Peyer's patch (tissue), 4 donors: Measurements from ENCODE around the gene TENT5C. TPM values are rescaled to one million over a fixed set of nuclear protein-coding genes. Genes with fewer than 3 reads are reported as not detected.

ENCODE experiments used
- DNase-seq, 3 donors: peaks; one replicate each; pipeline ENCODE4 v3.0.0-alpha.2; 2017 to 2019
- H3K27ac ChIP-seq, 4 donors: fragments of 200-600 bp; sonication (generic); one replicate each; pipeline ENCODE4 v1.5.1; 2016 to 2019
- H3K27me3 ChIP-seq, 2 donors: fragments of 200-600 bp; sonication (generic); one replicate each; pipeline ENCODE4 v1.5.1; 2019
- H3K36me3 ChIP-seq, 3 donors: fragments of 200-600 bp; sonication (generic); one replicate each; pipeline ENCODE4 v1.5.1; 2016 to 2019
- H3K4me1 ChIP-seq, 4 donors: fragments of 200-600 bp; sonication (generic); one replicate each; pipeline ENCODE4 v1.5.1; 2016 to 2019
- H3K4me3 ChIP-seq, 4 donors: fragments of 200-600 bp; sonication (generic); 1 replicate in 3 of 4; 2 replicates in 1 of 4; pipeline ENCODE4 v1.5.1; 2016 to 2019; ENCODE audit warnings: mild to moderate bottlenecking in 1 of 4
- H3K9me3 ChIP-seq, 4 donors: fragments of 200-600 bp; sonication (generic); one replicate each; pipeline ENCODE4 v1.5.1; 2016 to 2019; ENCODE audit warnings: mild to moderate bottlenecking in 1 of 4
- POLR2A ChIP-seq, 2 donors: fragments of 450-650 bp; IDR thresholded peaks; one replicate each; pipeline ENCODE4 v1.5.1; 2017; ENCODE audit warnings: antibody characterized with exemption in 2 of 2, mild to moderate bottlenecking in 2 of 2, moderate library complexity in 2 of 2
- total RNA-seq, 4 donors: library from RNA; depleted of rRNA; stranded (reverse); fragments of >200 nt; gene quantifications; one replicate each; pipeline ENCODE4 v1.1.0, GENCODE V29; 2016
- TF ChIP-seq, protein P1 (sequence below), 6 experiments: fragments of 450-650 bp in 4 of 6; fragments of 200-600 bp in 2 of 6; sonication (generic) in 1 of 6; IDR thresholded peaks; one replicate each; pipeline ENCODE4 v1.5.1; 2017 to 2019; ENCODE audit warnings: antibody characterized with exemption in 6 of 6, mild to moderate bottlenecking in 3 of 6, moderate library complexity in 1 of 6

Gene TENT5C
- total RNA-seq, 4 donors from 2014 or later, result 6.4 to 20.6 (median 12.8) TPM

DNA sequence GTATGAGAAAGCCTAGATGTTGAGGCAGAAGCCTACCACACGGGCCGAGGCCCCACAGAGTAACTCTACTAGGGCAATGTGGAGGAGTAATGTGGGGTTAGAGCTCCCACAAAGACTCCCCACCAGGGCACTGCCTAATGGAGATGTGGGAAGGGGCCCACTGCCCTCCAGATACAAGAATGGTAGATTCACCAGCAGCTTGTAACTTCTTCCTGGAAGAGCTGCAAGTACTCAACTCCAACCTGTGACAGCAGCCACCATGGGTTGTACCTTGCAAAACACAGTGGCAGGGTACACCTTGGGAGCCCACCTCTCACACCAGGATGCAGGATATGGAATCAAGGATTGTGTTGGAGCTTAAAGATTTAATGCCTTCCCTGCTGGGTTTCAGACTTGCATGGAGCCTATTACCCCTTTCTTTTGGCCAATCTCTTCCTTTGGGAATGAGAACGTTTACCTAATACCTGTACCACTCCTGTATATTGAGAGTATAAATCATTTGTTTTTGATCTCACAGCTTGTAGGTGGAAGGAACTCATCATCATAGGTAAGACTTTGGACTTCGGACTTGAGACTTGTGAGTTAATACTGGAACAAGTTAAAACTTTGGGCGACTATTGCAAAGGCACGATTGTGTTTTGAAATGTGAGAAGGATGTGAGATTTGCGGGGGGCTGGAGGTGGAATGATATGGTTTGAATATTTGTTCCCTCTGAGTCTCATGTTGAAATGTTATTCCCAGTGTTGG is 57.5 kb downstream of the TENT5C start:
- no peak for DNase-seq
- no peaks in the 10 kb centered on the region for H3K9me3 ChIP-seq
- H3K36me3 ChIP-seq, result no peaks in the 10 kb centered on the region
- no peaks in the 10 kb centered on the region for H3K27me3 ChIP-seq
- H3K4me3 ChIP-seq, result no peak overlapping the region
- H3K4me1 ChIP-seq, result peaks cover 0 to 27% (median 18%) of the 10 kb centered on the region in 4 donors
- TF ChIP-seq, protein P1, sequence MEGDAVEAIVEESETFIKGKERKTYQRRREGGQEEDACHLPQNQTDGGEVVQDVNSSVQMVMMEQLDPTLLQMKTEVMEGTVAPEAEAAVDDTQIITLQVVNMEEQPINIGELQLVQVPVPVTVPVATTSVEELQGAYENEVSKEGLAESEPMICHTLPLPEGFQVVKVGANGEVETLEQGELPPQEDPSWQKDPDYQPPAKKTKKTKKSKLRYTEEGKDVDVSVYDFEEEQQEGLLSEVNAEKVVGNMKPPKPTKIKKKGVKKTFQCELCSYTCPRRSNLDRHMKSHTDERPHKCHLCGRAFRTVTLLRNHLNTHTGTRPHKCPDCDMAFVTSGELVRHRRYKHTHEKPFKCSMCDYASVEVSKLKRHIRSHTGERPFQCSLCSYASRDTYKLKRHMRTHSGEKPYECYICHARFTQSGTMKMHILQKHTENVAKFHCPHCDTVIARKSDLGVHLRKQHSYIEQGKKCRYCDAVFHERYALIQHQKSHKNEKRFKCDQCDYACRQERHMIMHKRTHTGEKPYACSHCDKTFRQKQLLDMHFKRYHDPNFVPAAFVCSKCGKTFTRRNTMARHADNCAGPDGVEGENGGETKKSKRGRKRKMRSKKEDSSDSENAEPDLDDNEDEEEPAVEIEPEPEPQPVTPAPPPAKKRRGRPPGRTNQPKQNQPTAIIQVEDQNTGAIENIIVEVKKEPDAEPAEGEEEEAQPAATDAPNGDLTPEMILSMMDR (IDR thresholded peaks at IDR 0.05), result no peak
- no peak for TF ChIP-seq POLR2A (IDR thresholded peaks at IDR 0.05)
- H3K27ac ChIP-seq, result peak overlapping the region; percentile 20 to 72 (median 68)

DNA sequence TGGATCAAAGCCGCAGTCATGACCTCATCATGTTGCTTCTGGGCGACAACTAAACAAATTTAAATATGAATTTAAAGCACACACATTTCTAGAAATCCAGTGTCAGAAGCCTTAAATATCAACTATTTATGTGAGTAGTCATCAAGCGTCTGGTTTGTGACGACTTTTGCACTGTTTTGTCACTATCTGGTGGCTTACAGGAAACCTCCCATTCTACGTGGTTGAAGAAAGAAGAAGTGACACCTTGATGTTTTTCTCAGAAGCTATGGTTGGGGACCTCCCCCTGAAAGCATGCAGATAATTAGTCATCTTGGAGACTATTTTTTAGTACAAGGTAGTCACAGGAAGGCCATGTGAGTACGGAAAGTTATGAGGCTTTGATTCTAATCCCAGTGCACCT is 58.5 kb downstream of the TENT5C start:
- H3K9me3 ChIP-seq, result no peaks in the 10 kb centered on the region
- DNase-seq, result peak in 2 of 3 donors; percentile 65 to 77
- peak overlapping the region; percentile 20 to 72 (median 68) for H3K27ac ChIP-seq

DNA sequence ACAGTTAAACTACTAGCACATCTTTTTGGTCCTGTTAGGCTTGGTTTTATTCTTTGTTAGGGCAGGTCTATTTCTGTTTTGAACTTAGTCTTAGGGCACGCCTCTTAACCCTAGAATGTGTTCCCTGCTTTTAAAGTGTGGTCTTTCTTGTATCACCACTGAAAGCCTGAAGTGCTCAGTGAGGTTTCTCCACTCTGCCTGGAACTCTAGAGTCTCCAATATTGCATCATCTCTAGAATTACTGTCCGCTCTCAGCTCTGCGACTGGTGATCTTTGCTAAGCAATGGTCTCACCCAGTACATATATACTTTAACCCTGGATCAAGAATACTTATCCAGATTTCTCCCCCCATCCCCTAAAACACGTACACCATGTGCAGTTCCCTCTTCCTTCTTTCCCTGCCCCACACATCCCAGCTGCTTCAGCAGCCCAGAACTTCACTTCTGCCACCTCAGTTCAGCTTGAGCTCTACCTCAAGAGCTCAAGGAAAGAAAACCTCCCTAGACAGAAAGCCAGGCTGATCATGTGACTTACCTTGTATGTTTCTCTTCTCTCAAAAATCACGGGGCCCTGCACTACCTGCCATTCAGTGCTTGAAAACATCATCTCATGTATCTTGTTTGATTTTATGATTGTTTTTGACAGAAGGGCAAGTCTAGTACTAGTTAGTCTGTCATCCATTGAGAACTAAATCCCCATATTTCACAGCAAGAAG is 59.9 kb downstream of the TENT5C start:
- TF ChIP-seq POLR2A (IDR thresholded peaks at IDR 0.05), result no peak
- TF ChIP-seq, protein P1 (IDR thresholded peaks at IDR 0.05), result no peak
- H3K27ac ChIP-seq, result peak overlapping the region in 2 of 4 donors; percentile 22 to 71
- H3K36me3 ChIP-seq, result no peaks in the 10 kb centered on the region

More for the DNA sequence above, 58.5 kb downstream of the TENT5C start:
- H3K4me3 ChIP-seq, result no peak overlapping the region
- TF ChIP-seq, protein P1 (IDR thresholded peaks at IDR 0.05), result no peak
- no peak for TF ChIP-seq POLR2A (IDR thresholded peaks at IDR 0.05)
- H3K27me3 ChIP-seq, result no peaks in the 10 kb centered on the region
- no peaks in the 10 kb centered on the region for H3K36me3 ChIP-seq
- peaks cover 0 to 23% (median 14%) of the 10 kb centered on the region in 4 donors for H3K4me1 ChIP-seq

DNA sequence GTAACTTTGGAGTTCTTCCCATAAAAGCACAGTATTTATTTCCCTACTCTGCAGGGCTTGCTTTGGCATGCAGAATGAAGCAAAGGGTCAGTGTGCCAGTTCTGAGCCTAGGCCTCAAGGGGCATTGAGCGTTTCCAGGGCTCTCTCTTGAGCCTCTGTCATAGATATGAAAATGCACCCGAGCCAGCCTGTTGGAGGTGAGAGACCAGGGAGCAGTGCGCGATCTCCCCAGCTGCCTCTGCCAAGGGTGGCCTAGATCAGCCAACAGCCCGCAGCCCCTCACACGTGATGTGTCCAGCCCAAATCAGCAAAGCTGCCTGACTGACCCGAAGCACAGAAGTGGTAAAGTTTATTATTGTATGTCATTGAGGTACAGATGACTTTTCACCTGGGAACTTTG is 63.7 kb downstream of the TENT5C start:
- H3K4me3 ChIP-seq, result no peak overlapping the region
- peak in 1 of 3 donors; percentile 45 for DNase-seq
- no peaks in the 10 kb centered on the region for H3K27me3 ChIP-seq
- peaks cover 0 to 17% (median 3%) of the 10 kb centered on the region in 4 donors for H3K4me1 ChIP-seq
- no peak overlapping the region for H3K27ac ChIP-seq
- TF ChIP-seq, protein P1 (IDR thresholded peaks at IDR 0.05), result no peak
- no peak for TF ChIP-seq POLR2A (IDR thresholded peaks at IDR 0.05)
- H3K36me3 ChIP-seq, result no peaks in the 10 kb centered on the region
- no peaks in the 10 kb centered on the region for H3K9me3 ChIP-seq

More for the DNA sequence above, 59.9 kb downstream of the TENT5C start:
- Histone ChIP-seq H3K9me3 (no peaks in the 10 kb centered on the region), H3K4me3 (no peak overlapping the region), H3K4me1 (peaks cover 0 to 20% (median 9%) of the 10 kb centered on the region in 4 donors), H3K27me3 (no peaks in the 10 kb centered on the region)
- DNase-seq, result no peak

DNA sequence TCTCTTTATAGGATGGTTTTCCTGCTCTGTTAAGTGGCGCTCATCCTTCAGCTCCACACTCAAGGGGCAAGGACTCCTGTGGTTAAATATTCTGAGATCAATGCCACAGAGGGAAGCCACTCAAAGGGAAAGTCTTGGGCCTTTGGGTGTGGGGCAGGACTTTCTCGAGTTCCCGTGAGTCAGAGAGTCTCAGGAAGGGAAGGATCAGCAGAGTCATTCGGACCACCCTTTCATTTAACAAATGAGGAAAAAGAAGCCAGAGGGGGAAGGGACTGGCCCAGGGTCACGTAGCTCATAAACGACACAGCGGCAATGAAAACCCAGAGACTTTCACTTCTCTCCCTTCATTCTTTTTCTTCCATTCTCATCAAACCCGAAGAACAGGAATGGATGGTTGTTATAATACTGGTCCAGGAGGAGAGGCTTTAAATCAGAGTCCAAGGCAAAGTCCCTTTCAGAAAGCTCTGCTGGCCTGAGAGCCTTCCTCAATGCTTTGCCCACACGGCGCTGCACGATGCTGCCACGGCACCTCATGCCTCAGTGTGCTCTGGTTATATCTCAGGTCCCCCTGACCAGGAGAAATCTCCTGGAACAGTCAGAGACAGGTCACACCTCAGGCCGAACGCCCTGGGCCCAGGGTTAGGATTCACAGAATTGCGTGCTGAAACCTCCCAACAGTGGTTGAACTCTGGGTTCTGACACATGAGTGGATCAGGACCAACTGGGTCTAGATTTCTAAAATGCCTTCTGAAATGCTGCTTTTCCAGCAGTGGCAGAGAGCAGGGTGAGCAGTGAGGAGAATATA is 65.3 kb downstream of the TENT5C start:
- Histone ChIP-seq H3K27me3 (no peaks in the 10 kb centered on the region), H3K27ac (peak overlapping the region in 1 of 4 donors; percentile 35), H3K4me1 (peaks cover 0 to 17% (median 2%) of the 10 kb centered on the region in 4 donors), H3K9me3 (no peaks in the 10 kb centered on the region), H3K36me3 (no peaks in the 10 kb centered on the region), H3K4me3 (no peak overlapping the region)
- peak in 1 of 3 donors; percentile 42 for DNase-seq
- TF ChIP-seq, protein P1 (IDR thresholded peaks at IDR 0.05), result no peak
- TF ChIP-seq POLR2A (IDR thresholded peaks at IDR 0.05), result no peak
